Hematopoietic multipotent progenitor cell treated with erythropoietin and hydrocortisone succinate and interleukin-3 and kit ligand, for 6 days (in vitro differentiated cells): ENCODE measurements around the gene NR1D1.
"Not testable (repeated sequence)": the region's sequence is repeated elsewhere in the genome, so short reads cannot be mapped to it uniquely, and the experiment has no call there.

ENCODE experiments used
- DNase-seq: peaks from one replicate; pipeline ENCODE4 v3.0.0-alpha.2; 2015

The NR1D1 gene

DNA sequence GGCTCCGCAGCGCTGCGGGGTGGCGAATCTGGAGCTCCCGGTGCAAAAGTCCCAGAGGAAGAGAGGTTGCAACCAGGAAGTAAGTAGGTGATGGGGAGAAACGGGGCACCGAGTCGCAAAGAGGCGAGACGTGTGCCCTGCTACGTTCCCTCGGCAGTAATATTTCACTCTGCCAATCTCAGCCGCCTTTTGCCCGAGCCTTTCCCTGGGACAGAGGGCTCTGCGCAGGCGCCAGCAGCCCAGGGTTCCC lies at the start of gene NR1D1:
Gene NR1D1 (minus strand): TSS at position 171 of the 250 bp plus-strand sequence. CDS start 495 bp downstream, outside the sequence.
- DNase-seq, result no peak

DNA sequence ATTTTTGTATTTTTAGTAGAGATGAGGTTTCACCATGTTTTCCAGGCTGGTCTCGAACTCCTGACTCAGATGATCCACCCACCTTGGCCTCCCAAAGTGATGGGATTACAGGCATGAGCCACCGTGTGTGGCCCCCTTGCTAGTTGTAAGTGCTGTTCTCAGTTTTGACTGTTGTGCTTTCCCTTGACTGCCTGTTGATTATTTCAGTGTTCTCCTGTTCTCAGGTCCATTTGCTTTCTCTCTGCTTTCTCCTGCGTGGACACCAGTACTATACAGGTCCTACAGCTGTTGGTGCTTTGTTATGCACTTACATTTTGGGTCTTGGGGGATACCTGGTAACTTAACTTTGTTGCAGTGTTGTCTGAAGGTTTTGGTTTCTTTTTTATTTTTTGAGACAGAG lies 48.1 kb upstream of the NR1D1 start:
- no peak for DNase-seq

DNA sequence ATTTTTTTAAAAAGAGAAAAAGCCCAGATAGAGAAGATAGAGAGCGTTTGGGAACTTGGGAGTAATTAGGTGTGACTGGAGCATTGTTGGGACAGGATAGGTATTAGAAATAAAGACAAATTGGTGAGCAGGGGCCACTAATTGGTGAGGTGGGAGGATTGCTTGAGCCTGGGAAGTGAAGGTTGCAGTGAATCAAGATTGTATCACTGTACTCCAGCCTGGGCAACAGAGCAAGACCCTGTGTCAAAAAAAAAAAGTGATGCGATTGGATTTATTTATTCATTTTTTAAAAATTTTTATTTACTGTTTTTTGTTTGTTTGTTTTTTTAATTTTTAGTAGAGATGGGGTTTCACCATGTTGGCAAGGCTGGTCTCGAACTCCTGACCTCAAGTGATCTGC lies 45.1 kb upstream of the NR1D1 start:
- DNase-seq, result no peak

DNA sequence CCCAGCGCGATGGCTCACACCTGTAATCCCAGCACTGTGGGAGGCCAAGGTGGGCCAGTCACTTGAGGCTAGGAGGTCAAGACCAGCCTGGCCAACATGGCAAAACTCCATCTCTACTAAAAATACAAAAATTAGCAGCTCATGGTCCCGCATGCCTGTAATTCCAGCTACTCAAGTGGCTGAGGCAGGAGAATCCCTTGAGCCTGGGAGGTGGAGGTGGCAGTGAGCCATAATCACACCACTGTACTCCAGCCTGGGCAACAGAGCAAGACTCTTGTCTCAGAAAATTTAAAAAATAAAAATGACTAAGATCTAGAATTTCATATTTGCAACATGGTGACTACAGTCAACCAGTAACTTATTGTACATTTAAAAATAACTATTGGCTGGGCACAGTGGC lies 42.8 kb upstream of the NR1D1 start:
- DNase-seq, result not testable (repeated sequence)

DNA sequence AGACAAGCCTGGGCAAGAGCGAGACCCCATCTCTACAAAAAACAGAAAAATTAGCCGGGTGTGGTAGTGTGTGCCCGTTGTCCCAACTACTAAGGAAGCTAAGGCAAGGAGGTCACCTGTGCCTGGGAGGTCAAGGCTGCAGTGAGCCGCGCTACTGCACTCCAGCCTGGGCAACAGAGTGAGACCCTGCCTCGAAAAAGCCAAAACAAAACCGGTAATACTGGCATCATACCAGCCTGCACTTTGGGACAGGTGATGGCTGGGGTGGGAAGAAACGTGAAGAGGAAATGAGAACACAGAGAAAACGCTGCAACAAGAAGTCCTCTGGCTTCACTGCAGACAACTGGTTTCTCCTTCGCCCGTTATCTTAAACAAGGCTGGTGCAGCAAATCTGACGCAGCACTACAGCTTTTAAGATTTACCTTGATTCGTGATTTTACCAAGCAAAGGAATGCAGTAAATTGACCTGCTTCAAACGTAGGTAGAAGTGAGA lies 39.2 kb upstream of the NR1D1 start:
- peak; percentile 74 for DNase-seq

DNA sequence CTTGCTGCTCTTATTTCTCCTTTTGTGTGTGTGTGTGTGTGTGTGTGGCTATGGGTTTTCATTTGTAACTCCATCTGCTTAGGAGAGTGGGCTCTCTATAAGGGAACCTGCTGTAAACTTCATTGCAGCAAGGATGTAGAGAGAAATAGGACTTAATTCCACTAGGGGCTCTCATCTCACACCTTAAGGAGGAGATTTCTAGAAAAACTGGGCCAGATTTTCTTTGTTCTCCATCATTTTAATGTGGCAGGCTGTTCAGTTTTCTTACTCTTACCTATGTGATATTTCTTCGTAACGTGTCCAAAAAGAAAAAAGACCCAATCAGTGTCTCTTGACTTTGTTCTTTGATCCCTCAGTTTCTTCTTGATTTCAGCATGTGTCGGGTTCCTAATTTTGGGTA lies 35.4 kb upstream of the NR1D1 start:
- no peak for DNase-seq

DNA sequence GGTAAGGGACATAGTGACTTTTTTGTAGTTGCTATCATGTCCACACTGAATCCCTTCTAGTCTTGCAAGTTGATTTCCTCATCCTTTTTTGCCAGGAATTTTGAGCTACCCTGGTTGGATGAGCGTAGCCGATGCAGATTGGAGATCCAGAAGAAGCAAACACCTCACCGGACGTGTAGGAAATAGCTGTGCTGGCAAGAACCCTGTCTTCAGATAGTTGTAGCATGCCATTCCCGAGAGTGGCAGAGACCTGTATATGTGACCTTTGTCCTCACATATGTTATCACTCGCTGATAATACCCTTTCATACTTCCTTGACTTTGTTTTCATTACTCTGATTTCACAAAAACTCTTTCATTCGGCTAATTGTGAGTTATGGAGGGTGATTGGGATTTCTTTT lies 33.8 kb upstream of the NR1D1 start:
- DNase-seq, result no peak

DNA sequence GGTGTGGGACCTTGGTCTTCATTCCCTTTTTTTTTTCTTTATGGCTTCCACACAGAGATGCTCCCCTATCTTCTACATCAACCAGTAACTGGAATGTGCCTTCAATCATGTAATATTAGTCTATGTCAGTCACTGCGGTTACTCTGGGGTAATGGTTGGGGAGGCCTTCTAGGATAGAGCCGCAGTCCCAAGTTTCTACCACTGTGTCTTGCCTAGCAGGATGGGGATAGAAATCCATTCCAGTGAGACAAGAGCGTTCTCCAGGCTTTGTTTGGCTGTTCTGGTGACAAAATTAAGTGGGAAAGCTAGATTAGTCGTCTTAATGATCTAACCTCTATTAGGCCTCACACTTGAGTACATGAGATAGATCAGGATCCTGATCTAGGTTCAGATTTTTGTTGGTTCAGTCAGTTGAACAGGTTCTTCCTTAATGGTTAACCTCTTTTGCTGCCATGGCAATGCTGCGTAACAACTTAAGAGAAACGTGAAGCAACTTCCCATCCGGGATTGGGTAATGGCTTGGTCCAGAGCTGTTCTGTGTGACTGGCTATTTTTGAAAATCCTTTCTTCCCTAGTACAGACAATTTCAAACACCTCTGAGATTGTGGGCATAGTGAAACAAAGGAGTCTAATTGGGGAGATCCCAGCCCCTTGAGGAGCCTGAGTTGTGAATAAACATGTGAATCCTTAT lies 30.1 kb upstream of the NR1D1 start:
- DNase-seq, result peak; percentile 76

DNA sequence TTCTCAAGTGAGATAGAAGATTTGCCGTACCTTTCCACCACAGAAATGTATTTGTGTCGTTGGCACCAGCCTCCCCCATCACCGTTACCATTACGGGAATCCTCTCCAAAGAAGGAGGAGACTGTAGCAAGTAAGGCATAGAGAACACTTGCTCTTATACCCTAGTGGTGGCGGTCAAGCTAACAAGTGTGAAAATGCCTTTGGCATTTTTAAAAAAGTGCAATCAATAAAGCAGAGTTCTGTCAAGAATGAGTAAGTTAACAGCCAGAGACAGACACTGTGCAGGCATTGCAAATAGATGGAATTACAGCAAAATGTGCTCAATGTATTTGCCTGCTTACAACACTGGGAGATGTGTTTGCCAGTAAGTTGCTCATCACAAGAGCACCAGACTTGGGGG lies 29.1 kb upstream of the NR1D1 start:
- peak; percentile 29 for DNase-seq

DNA sequence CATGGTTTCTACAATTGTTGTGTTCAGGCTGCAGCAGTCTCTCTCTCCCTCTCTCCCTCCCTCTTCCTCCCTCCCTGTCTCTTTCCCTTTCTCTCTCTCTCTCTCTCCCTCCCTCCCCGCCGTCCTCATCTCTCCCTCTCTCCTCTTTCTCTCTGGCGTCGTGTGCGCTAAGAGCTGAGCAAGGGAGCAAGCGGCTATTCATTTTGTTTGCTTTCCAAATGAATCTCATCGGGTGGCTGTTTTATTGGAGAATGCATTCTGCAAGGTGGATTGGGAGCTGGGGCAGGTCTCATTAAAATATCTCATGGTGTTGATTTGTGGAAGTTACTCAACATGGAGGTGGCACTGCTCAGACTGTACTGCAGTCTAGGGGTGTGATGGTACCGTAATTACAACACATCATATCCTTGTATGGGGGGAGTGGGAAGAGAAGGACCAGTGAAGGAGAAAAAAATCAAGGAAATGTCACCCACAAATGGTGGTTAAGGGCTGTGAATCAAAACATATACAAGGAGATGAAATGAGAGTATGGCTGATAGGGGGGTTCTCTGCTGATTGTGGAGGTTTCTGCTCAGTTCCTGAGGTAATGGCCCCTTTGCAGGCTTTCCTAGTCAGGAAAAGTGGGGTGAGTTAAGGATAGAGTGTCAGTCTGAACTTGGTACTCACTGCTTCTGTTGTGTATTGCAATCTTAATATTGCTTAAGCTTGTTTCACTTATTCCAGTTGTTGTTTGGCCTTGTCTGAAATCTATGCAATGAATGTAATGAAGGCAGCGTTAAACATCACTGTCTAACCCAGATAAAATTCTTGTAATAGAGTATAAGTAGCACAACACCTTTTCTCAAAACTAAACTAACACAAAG lies 24.1 kb upstream of the NR1D1 start:
- DNase-seq, result no peak

DNA sequence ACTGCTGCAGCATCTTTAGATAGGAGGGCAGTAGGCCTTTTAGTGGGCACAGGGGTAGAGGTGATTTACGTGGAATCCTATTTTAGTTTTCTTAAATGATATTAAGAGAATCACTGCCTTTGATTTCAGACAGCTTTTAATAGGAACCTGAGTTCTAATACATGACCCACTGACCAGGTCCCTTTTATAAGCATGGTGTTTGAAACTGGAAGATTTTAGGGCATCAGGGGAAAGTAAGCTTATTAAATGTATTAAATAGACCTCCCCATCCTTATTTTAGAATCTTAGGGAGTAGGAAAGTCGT lies 23.4 kb upstream of the NR1D1 start:
- DNase-seq, result no peak

DNA sequence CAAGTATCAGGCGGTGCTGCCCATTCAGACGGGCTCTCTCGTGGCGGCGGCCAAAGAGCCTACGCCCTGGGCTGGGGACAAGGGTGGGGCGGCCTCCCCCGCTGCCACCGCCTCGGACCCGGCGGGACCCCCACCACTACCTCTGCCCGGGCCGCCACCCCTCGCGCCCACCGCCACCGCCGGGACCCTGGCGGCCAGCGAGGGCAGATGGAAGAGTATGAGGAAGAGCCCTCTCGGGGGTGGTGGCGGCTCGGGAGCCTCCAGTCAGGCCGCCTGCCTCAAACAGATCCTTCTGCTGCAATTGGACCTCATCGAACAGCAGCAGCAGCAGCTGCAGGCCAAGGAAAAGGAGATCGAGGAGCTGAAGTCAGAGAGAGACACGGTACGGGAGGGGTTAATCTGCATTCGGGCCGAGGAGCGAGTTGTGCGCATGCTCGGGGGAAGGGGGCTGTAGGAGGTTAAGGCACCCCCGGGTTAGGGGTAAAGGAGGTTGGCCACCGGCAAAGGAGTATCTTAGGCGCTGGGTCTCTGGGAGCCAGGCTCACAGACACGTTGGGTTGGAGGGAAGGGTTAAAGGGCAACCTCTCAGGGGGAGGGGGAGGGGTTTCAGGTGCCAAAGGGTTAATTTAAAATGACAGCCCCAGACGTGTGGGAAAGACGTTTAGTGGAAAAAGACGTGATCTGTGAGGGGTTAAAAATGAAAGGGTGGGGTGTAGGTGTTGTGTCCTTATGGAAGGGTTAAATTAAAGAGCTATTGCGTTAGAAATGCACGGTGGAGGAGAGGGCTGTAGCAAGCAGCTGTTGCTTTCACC lies 22.8 kb upstream of the NR1D1 start:
- DNase-seq, result peak; percentile 76

DNA sequence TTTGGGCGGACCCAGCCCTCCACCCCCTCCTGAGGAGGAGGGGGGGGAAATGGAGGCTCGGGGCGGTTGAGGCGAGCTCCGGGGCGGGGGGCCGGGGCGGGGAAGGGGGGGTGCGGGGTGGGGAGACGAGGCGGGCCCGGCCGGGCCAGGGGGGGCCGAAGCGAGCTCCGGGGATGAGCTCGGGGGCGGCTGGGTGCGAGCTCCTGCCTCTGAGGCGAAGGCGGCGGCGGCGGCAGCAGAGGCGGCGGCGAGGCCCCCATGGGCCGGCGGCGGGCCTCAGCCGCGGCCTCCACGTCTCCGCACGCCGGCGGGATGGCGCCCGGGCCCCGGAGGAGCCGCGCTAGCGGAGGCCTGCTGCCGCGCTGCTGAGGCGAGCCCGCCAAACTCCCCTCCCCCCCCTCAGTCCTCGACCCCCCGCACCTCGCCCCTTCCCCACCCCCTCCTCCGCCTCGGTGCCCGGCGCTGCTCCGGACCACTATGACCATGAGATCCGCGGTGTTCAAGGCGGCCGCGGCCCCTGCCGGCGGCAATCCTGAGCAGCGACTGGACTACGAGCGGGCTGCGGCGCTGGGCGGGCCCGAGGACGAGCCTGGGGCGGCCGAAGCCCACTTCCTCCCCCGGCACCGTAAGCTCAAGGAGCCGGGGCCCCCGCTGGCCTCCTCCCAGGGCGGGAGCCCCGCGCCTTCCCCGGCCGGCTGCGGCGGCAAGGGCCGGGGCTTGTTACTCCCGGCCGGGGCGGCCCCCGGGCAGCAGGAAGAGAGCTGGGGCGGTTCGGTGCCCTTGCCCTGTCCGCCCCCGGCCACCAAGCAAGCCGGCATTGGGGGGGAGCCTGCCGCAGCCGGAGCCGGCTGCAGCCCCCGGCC lies 22.0 kb upstream of the NR1D1 start:
- peak; percentile 57 for DNase-seq

DNA sequence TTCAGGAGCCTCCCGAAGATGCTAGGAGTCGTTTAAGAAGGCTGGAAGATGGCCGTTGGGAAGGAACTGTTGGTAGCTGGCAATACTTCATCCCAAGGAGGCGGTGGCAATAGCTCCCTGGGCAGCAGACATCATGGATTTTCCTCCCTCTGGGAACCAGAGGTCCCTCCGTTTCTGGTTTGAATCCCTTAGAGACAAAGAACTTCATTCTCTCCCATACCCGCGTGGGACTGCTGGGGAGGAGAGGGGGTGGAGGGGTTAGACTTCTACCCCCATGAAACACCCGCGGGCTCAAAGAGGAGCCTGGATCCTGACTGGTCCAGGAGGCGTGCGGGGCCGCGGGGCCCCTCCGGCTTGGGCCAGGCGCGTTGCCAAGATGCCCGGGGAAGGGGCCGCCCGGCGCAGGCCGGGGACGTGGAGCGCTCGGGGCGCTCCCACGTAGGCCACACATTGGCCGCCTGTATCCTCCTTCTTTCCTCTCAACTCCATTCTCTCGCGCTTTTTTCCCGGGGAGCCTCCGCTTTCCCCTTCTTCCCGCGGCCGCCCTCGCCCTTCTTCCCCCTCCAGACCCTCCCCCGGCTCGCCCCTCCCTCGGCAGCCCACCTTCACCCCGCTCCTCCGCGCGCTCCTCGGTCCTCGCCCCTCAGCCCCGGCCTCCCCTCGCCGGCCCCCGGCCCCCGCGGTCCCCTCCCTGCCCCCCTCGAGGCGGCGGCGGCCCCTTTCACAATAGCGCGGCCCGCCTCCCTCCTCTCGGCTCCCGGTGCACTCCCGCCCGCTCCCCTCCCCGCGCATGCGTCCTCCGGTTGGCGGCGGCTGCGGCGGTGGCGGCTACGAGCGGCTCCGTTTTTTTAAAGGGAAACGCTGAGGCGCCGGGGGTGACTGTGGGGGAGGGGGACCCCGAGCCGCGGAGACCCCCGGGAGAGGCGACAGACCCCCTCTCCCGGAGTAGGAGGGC lies 21.1 kb upstream of the NR1D1 start, which contains the start of gene MSL1:
Gene MSL1 (plus strand): TSS at position 791 of the 955 bp plus-strand sequence. CDS start 642 bp downstream, outside the sequence.
- DNase-seq, result peak; percentile 89

DNA sequence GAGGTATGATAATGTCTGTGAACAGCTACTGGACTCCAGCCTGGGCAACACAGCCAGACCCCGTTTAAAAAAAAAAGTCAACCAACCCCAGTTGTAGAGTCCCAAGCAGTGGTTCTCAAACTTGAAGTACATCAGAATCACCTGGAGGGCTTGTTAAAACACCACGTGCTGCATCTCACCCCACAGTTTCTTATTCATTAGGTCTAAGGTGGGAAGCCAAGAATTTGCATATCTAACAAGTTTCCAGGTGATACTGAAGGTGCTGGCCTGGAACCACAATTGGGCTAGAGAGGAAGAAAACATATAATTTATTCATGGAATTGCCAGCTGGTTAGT lies 14.7 kb upstream of the NR1D1 start:
- no peak for DNase-seq

DNA sequence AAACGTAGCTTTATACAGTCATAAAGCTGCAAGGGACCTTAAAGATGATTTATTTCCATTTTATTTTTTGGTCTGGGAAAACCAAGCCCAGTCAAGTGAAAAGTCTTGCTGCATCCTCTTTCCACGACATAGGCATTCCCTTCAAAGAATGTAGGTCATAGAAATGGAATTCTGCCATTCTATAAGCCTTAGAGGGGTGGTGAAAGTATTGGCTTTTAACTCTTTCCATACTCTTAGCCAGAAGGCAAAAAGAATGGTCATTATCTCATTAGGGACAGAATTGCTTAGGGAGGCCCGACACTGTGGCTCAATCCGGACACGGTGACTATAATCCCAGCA lies 13.5 kb upstream of the NR1D1 start:
- DNase-seq, result no peak

DNA sequence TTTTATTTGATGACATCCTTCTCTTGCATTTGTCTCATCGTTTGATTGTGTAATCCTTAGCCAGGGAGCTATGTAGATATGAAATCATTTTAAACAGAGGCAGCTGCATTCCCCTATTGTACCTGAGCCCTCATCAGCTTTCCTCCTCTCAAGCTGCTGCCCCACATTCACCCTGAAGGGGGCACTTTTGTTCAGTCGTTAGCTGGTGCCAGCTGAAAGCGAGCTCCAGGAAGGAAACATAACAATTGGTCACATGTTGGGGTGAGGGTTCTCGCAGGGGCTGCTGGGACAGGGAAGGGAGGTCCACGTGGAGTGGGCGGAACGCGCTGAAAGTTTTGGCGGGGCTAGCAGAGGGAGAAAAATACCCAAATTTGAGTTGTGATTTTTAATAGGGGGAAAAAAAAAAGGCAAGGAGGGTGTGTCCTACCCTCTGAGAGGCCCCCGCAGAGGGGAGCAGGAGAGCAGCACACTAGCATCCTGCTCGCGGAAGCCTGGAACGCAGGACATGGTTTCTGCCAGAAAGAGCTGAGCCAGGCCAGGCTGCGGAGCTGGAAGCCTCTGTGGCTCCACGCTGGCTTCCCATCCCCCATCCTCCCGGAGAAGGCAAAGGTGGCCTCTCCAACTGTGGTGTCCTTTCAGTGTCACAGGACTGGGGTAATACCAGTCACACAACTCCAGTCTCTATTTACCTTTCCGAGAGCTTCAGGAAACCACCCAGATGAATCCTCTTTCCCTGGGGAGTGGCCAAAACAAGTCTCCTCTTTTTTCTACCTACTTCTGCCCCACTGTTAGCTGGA lies 12.9 kb upstream of the NR1D1 start:
- DNase-seq, result peak; percentile 98

DNA sequence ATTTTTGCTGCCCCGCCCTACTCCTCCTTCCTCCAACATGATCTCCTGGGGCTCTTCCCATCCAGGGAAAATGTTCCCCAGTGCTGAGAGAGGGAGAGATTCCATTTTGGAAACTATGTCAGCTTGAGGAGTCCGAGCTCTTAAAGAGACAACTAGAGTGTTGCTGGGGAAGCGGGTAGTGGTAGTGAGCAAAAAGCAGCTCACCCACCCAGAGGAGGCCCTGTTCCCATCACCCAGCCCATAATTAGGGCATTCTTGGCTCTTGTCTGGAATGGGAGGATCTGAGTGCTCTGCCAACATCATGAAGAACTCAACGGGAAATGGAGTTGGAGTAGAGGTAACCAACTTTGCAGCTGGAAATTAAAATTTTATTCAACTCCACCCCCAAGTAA lies 12.3 kb upstream of the NR1D1 start:
- DNase-seq, result no peak

DNA sequence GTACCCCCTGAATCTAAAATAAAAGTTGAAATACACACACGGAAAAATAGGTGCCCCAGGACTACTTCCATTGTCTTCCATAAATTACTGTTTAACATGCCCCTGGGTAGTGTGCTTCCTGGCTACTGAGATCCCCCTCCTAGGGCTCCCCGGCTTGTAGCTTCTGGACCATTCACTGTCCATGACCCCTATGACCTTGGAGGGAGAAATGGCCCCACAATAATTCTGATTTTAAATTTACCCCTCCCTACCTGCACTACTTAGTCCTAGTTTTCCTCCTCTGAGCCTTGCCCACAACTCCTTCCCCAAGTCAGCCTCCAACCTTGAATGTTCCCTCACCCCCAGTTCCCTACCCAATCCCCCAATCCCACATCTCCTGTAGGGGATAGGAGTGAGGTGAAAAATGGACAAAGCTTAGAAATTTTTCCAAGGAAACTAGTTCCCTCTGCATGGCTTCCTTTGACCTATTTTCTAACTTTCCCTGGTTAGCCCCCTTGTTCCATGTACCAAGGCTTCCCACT lies 11.9 kb upstream of the NR1D1 start:
- DNase-seq, result no peak
